DMS 273 treated with DMSO at 0.1 percent for 48 hours (cell line): ENCODE measurements around the gene APPL1.
"Not testable (repeated sequence)": the region's sequence is repeated elsewhere in the genome, so short reads cannot be mapped to it uniquely, and the experiment has no call there.

ENCODE experiments used
- DNase-seq: peaks from one replicate; lab custom pipeline; 2025; lab: John Stamatoyannopoulos, UW

The APPL1 gene

GRCh38 chr3:57274845-57275244 lies 47.3 kb downstream of the APPL1 start:
- DNase-seq = no peak

GRCh38 chr3:57275393-57275792 lies 47.9 kb downstream of the APPL1 start:
- no peak for DNase-seq

GRCh38 chr3:57278237-57278636 lies 50.7 kb downstream of the APPL1 start:
- DNase-seq = no peak

- DNase-seq = no peak
Observed at GRCh38 chr3:57279685-57280084, 52.2 kb downstream of the APPL1 start.

- no peak for DNase-seq
Observed at GRCh38 chr3:57281715-57282114, 54.2 kb downstream of the APPL1 start.

GRCh38 chr3:57283334-57283733 lies 55.8 kb downstream of the APPL1 start:
- DNase-seq = no peak

GRCh38 chr3:57287205-57287604 lies 59.7 kb downstream of the APPL1 start:
- DNase-seq = no peak

GRCh38 chr3:57288403-57288802 lies 60.9 kb downstream of the APPL1 start:
- DNase-seq = no peak

- DNase-seq = no peak
Observed at GRCh38 chr3:57292159-57292896, 64.8 kb downstream of the APPL1 start, which contains the start of gene ASB14. Gene ASB14 (minus strand): TSS chr3:57292685. CDS start chr3:57292033, 652 bp downstream.

- no peak for DNase-seq
Observed at GRCh38 chr3:57292897-57293526, 65.5 kb downstream of the APPL1 start.

GRCh38 chr3:57298041-57298440 lies 70.5 kb downstream of the APPL1 start:
- DNase-seq = no peak

GRCh38 chr3:57303520-57303919 lies 76.0 kb downstream of the APPL1 start:
- not testable (repeated sequence) for DNase-seq

- no peak for DNase-seq
Observed at GRCh38 chr3:57309769-57310360, 82.3 kb downstream of the APPL1 start.

GRCh38 chr3:57314204-57314603 lies 86.7 kb downstream of the APPL1 start:
- DNase-seq = no peak
